Neuronal stem cell (in vitro differentiated cells): ENCODE data around the gene VDAC1.
"Not testable (repeated sequence)": the region's sequence is repeated elsewhere in the genome, so short reads cannot be mapped to it uniquely, and the experiment has no call there.

Experiments used
- DNase-seq: peaks from one replicate; pipeline ENCODE4 v3.0.0-alpha.2; 2013; ENCODE audit warnings: low spot score
- H2AFZ ChIP-seq: one replicate; pipeline ENCODE4 v1.6.1; 2013; ENCODE audit warnings: mild to moderate bottlenecking, low read length, inconsistent platforms
- H2AK5ac ChIP-seq: 2 replicates; pipeline ENCODE4 v1.6.1; 2013; ENCODE audit warnings: low read depth, mild to moderate bottlenecking, inconsistent platforms, low read length, moderate library complexity, mixed read lengths
- H2BK120ac ChIP-seq: 2 replicates; pipeline ENCODE4 v1.6.1; 2013; ENCODE audit warnings: low read depth, mild to moderate bottlenecking, inconsistent platforms, low read length, moderate library complexity, mixed read lengths
- H2BK12ac ChIP-seq: one replicate; pipeline ENCODE4 v1.6.1; 2013; ENCODE audit warnings: low read length, inconsistent platforms
- H2BK15ac ChIP-seq: 2 replicates; pipeline ENCODE4 v1.6.1; 2013; ENCODE audit warnings: mild to moderate bottlenecking, low read length, inconsistent platforms, mixed read lengths
- H2BK5ac ChIP-seq: one replicate; pipeline ENCODE4 v1.6.1; 2013; ENCODE audit warnings: inconsistent platforms, mild to moderate bottlenecking, low read length, moderate library complexity
- H3K14ac ChIP-seq: one replicate; pipeline ENCODE4 v1.6.1; 2013; ENCODE audit warnings: low read length, inconsistent platforms
- H3K18ac ChIP-seq: 2 replicates; pipeline ENCODE4 v1.6.1; 2013; ENCODE audit warnings: low read length, inconsistent platforms
- H3K23ac ChIP-seq: 2 replicates; pipeline ENCODE4 v1.6.1; 2013; ENCODE audit warnings: low read depth, mild to moderate bottlenecking, mixed read lengths, low read length, inconsistent platforms; ENCODE audit not compliant: poor library complexity
- H3K27ac ChIP-seq: replicated peaks from 3 replicates; pipeline ENCODE4 v1.5.1; 2013; ENCODE audit warnings: low read length, inconsistent platforms
- H3K27me3 ChIP-seq, 3 experiments: 2 replicates each; pipeline ENCODE4 v1.6.1; 2013; ENCODE audit warnings: low read length in 3 of 3, mild to moderate bottlenecking in 2 of 3, inconsistent platforms in 1 of 3, low read depth in 1 of 3, mixed read lengths in 1 of 3, moderate library complexity in 1 of 3; ENCODE audit not compliant: control insufficient read depth in 3 of 3, insufficient read depth in 3 of 3
- H3K36me3 ChIP-seq, 2 donors: replicated peaks in 1 of 2; 2 replicates each; pipeline ENCODE4 v1.6.1; 2013; ENCODE audit warnings: low read length in 2 of 2; ENCODE audit not compliant: control insufficient read depth in 2 of 2, insufficient read depth in 2 of 2
- H3K4ac ChIP-seq: 2 replicates; pipeline ENCODE4 v1.6.1; 2013; ENCODE audit warnings: inconsistent platforms, mild to moderate bottlenecking, low read length, moderate library complexity
- H3K4me1 ChIP-seq, 2 donors: 1 replicate in 1 of 2; 2 replicates in 1 of 2; pipeline ENCODE4 v1.6.1; 2013; ENCODE audit warnings: low read length in 2 of 2, low read depth in 1 of 2; ENCODE audit not compliant: control insufficient read depth in 2 of 2, insufficient read depth in 1 of 2
- H3K4me2 ChIP-seq: one replicate; pipeline ENCODE4 v1.6.1; 2013; ENCODE audit warnings: mild to moderate bottlenecking, low read length, inconsistent platforms; ENCODE audit not compliant: insufficient read depth, poor library complexity, severe bottlenecking
- H3K4me3 ChIP-seq, 2 donors: 2 replicates each; pipeline ENCODE4 v1.5.1; 2013; ENCODE audit warnings: low read length in 2 of 2, mild to moderate bottlenecking in 2 of 2, inconsistent platforms in 1 of 2, moderate library complexity in 1 of 2
- H3K79me1 ChIP-seq: one replicate; pipeline ENCODE4 v1.6.1; 2013; ENCODE audit warnings: low read depth, mild to moderate bottlenecking, inconsistent platforms, low read length, moderate library complexity
- H3K9ac ChIP-seq: one replicate; pipeline ENCODE4 v1.6.1; 2013; ENCODE audit warnings: mild to moderate bottlenecking, low read depth, low read length, inconsistent platforms; ENCODE audit not compliant: poor library complexity
- H3K9me3 ChIP-seq, 2 donors: replicated peaks in 1 of 2; 2 replicates each; pipeline versions ENCODE3 to v1.6.1; 2013; ENCODE audit warnings: low read length in 2 of 2, mild to moderate bottlenecking in 2 of 2, inconsistent platforms in 1 of 2, low read depth in 1 of 2, mixed read lengths in 1 of 2, moderate library complexity in 1 of 2; ENCODE audit not compliant: control insufficient read depth in 2 of 2, insufficient read depth in 1 of 2
- H4K8ac ChIP-seq: one replicate; pipeline ENCODE4 v1.6.1; 2013; ENCODE audit warnings: low read depth, mild to moderate bottlenecking, inconsistent platforms, low read length, moderate library complexity
- H4K91ac ChIP-seq: one replicate; pipeline ENCODE4 v1.6.1; 2013; ENCODE audit warnings: low read length, low read depth, mild to moderate bottlenecking, inconsistent platforms; ENCODE audit not compliant: poor library complexity
- WGBS, 2 donors: extraction: QIAGEN DNeasy Blood & Tissue Kit; methylation state at CpG; one replicate each; pipeline ENCODE4 v1.1.7; 2013; ENCODE audit warnings: missing lambda C conversion rate in 2 of 2, mixed read lengths in 1 of 2; ENCODE audit not compliant: insufficient read length in 2 of 2, insufficient replicate concordance in 1 of 2; ENCODE audit errors: extremely low coverage in 2 of 2; 5-methylcytosine and 5-hydroxymethylcytosine counted together

The VDAC1 gene

DNA sequence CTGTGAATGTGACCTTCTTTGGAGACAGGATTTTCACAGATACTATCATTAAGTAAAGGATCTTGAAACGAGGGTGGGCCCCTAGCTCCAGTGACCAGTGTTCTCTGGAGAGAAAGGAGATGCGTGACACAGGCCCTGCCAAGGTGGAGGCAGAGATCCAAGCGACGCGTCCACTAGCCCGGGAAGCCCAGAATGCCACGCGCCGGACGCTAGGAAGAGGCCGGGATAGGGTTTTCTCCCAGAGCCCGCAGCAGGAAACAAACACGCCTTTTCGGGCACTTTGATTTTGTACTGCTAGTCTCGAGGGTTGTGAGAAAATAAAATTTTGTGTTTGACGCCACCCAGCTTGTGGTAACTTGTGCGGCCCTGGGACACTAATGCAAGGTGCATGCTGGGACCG is 29.6 kb upstream of the VDAC1 start:
- WGBS, 2 donors: no CpG with 5 or more reads among the region's 18 CpGs
- H2AK5ac ChIP-seq: no peak overlapping the region
- no peak overlapping the region for H2AFZ ChIP-seq
- no peak overlapping the region for H3K18ac ChIP-seq
- no peak overlapping the region for H3K14ac ChIP-seq
- no peak overlapping the region for H4K91ac ChIP-seq
- H3K9me3 ChIP-seq: no peaks in the 10 kb centered on the region
- no peaks in the 10 kb centered on the region for H3K36me3 ChIP-seq
- H2BK12ac ChIP-seq: no peak overlapping the region
- H3K4me3 ChIP-seq: no peak overlapping the region
- H3K23ac ChIP-seq: no peak overlapping the region
- no peak overlapping the region for H3K27ac ChIP-seq
- H3K4me2 ChIP-seq: no peak overlapping the region
- no peak overlapping the region for H2BK120ac ChIP-seq
- H3K27me3 ChIP-seq: peaks cover 0 to 5% (median 0%) of the 10 kb centered on the region in 3 experiments
- H3K4me1 ChIP-seq: no peaks in the 10 kb centered on the region
- DNase-seq: no peak
- no peak overlapping the region for H4K8ac ChIP-seq
- H3K4ac ChIP-seq: no peak overlapping the region
- H3K79me1 ChIP-seq: no peaks in the 10 kb centered on the region
- no peak overlapping the region for H2BK5ac ChIP-seq
- no peak overlapping the region for H3K9ac ChIP-seq
- H2BK15ac ChIP-seq: no peak overlapping the region

DNA sequence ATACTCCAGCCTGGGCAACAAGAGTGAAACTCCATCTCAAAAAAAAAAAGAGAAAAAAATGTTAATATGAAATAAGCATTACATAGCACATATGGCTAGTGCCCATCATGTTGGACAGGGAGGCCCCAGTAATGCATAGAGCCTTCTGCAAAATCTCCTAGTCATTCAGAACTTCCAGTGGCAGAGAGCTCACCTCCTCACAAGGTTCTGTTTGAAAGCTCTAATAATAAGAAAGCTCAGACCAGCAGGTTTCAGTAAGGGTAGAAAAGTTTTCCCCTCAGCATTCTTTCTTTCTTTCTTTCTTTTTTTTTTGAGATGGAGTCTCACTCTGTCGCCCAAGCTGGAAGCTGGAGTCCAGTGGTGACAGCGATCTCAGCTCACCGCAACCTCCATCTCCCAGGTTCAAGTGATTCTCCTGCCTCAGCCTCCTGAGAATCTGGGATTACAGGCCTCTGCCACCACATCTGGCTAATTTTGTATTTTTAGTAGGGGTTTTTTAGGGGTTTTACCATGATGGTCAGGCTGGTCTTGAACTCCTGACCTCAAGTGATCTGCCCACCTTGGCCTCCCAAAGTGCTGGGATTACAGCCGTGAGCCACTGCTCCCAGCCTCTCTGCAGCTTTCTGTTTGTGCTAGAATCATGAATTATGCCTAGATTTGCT is 25.7 kb upstream of the VDAC1 start:
- H3K9ac ChIP-seq, H3K27ac ChIP-seq, H4K8ac ChIP-seq, H3K18ac ChIP-seq, DNase-seq, H3K79me1 ChIP-seq, H3K23ac ChIP-seq, H2BK12ac ChIP-seq, H2AFZ ChIP-seq, H2BK5ac ChIP-seq, H2BK120ac ChIP-seq, H2BK15ac ChIP-seq, H2AK5ac ChIP-seq, H3K9me3 ChIP-seq, H3K27me3 ChIP-seq, H3K4ac ChIP-seq, H3K4me1 ChIP-seq, H4K91ac ChIP-seq, H3K36me3 ChIP-seq, H3K4me3 ChIP-seq, H3K14ac ChIP-seq, H3K4me2 ChIP-seq: not testable (repeated sequence)
- no CpG with 5 or more reads among the region's 4 CpGs for WGBS, 2 donors

DNA sequence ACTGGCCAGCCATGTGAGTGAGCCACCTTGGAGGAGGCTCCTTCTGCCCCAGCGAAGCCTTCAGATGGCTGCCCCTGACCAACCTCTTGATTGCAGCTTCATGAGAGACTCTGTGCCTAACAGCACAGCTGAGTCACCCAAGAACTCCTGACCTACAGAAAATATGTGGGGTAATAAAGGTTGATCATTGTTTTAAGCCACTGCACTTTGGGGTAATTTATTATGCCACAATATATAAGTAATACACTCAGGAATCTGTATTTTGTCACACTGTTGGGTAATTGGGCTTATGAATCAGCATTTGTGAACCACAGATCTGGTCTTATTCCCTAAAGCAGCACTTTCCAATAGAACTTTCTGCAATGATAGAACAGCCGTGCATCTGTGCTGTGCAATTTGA is 24.4 kb upstream of the VDAC1 start:
- no peak overlapping the region for H3K27ac ChIP-seq
- no peak overlapping the region for H3K4me3 ChIP-seq
- H2BK15ac ChIP-seq: no peak overlapping the region
- no CpG with 5 or more reads among the region's 2 CpGs for WGBS, 2 donors
- H3K36me3 ChIP-seq: no peaks in the 10 kb centered on the region
- H3K4me1 ChIP-seq: no peaks in the 10 kb centered on the region
- no peaks in the 10 kb centered on the region for H3K9me3 ChIP-seq
- peaks cover 0 to 3% (median 2%) of the 10 kb centered on the region in 3 experiments for H3K27me3 ChIP-seq
- H3K23ac ChIP-seq: no peak overlapping the region
- H2BK5ac ChIP-seq: no peak overlapping the region
- H3K9ac ChIP-seq: no peak overlapping the region
- DNase-seq: no peak
- no peak overlapping the region for H4K91ac ChIP-seq
- no peak overlapping the region for H2BK120ac ChIP-seq
- H4K8ac ChIP-seq: no peak overlapping the region
- H3K4me2 ChIP-seq: no peak overlapping the region
- H2BK12ac ChIP-seq: no peak overlapping the region
- H3K14ac ChIP-seq: no peak overlapping the region
- H2AFZ ChIP-seq: no peak overlapping the region
- no peak overlapping the region for H2AK5ac ChIP-seq
- H3K4ac ChIP-seq: no peak overlapping the region
- no peak overlapping the region for H3K18ac ChIP-seq
- no peaks in the 10 kb centered on the region for H3K79me1 ChIP-seq

DNA sequence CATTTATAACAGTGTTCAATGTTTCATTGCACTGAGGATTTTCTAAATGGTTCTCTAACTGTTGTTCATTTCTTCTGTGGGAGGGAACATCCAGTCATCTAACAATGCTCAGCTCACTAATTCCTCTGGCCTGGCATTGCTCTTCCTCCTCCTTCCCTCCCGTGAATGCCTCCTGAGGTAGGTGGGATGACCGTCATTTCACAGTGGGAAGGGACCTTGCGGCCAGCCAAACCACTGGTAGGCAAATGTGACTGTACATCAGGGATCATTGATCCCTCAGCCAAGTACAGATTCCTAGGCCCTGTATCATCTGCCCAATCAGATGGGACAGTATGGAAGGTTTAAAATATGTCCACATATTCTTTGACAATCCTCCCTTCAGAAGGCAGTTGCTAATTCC is 23.7 kb upstream of the VDAC1 start:
- DNase-seq: no peak

More for the DNA sequence above, 23.7 kb upstream of the VDAC1 start:
- Histone ChIP-seq H2BK12ac (no peak overlapping the region), H3K4me3 (no peak overlapping the region), H3K23ac (no peak overlapping the region), H3K27me3 (peaks cover 0 to 3% (median 2%) of the 10 kb centered on the region in 3 experiments), H2BK120ac (no peak overlapping the region), H3K4me1 (no peaks in the 10 kb centered on the region), H3K36me3 (no peaks in the 10 kb centered on the region), H3K4me2 (no peak overlapping the region), H2BK5ac (no peak overlapping the region), H3K9me3 (no peaks in the 10 kb centered on the region), H2BK15ac (no peak overlapping the region), H3K18ac (no peak overlapping the region), H4K91ac (no peak overlapping the region), H3K27ac (no peak overlapping the region), H2AK5ac (no peak overlapping the region), H2AFZ (no peak overlapping the region), H3K79me1 (no peaks in the 10 kb centered on the region), H3K9ac (no peak overlapping the region), H3K4ac (no peak overlapping the region), H4K8ac (peak overlapping the region; percentile 9), H3K14ac (no peak overlapping the region)
- no CpG with 5 or more reads among the region's 3 CpGs for WGBS, 2 donors
